Measurements from ENCODE around the gene LRP1B. TPM values are rescaled to one million over a fixed set of nuclear protein-coding genes. Genes with fewer than 3 reads are reported as not detected.

The LRP1B gene
- total RNA-seq, 1 donor from 2014 or later: 0.25 TPM

DNA sequence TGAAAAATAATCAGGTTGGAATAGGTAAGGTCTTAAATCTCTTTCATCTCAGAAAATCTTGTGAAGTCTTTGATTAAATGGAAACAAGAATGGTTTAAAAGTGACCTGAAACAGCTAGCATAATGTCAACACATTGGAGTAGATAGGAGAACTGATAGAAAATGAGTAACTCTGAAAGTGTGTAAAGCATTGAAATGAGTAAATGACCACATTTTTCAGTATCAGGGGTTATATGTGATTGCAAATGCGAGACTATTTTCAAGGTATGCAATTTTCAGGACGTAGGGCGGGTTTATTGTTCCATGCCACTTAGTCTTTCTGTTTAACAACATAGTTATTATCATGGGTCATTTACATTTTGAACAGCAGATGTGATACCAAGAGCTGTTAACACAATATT is 1383.2 kb downstream of the LRP1B start:
- H3K27me3 Mint-ChIP-seq (ENCODE audit: low read depth): no peaks in the 10 kb centered on the region

GRCh38 chr2:140747090-140747489 is 1383.7 kb downstream of the LRP1B start:
- DNase-seq (ENCODE audit: low spot score): no peak
- H3K4me3 Mint-ChIP-seq (ENCODE audit: unreplicated experiment): no peak overlapping the region
- TF ChIP-seq CTCF (IDR thresholded peaks at IDR 0.05): no peak
- no peak overlapping the region for H3K27ac Mint-ChIP-seq (ENCODE audit: unreplicated experiment)
- no peaks in the 10 kb centered on the region for H3K36me3 Mint-ChIP-seq (ENCODE audit: low read depth)
- H3K27me3 Mint-ChIP-seq (ENCODE audit: low read depth): no peaks in the 10 kb centered on the region
- no peaks in the 10 kb centered on the region for H3K4me1 Mint-ChIP-seq (ENCODE audit: low read depth)
- H3K9me3 Mint-ChIP-seq (ENCODE audit: low read depth): no peaks in the 10 kb centered on the region

More for the DNA sequence above, 1383.2 kb downstream of the LRP1B start:
- no peak for DNase-seq (ENCODE audit: low spot score)
- H3K27ac Mint-ChIP-seq (ENCODE audit: unreplicated experiment): no peak overlapping the region
- H3K9me3 Mint-ChIP-seq (ENCODE audit: low read depth): no peaks in the 10 kb centered on the region
- H3K4me3 Mint-ChIP-seq (ENCODE audit: unreplicated experiment): no peak overlapping the region
- H3K36me3 Mint-ChIP-seq (ENCODE audit: low read depth): no peaks in the 10 kb centered on the region
- TF ChIP-seq CTCF (IDR thresholded peaks at IDR 0.05): no peak
- H3K4me1 Mint-ChIP-seq (ENCODE audit: low read depth): no peaks in the 10 kb centered on the region

DNA sequence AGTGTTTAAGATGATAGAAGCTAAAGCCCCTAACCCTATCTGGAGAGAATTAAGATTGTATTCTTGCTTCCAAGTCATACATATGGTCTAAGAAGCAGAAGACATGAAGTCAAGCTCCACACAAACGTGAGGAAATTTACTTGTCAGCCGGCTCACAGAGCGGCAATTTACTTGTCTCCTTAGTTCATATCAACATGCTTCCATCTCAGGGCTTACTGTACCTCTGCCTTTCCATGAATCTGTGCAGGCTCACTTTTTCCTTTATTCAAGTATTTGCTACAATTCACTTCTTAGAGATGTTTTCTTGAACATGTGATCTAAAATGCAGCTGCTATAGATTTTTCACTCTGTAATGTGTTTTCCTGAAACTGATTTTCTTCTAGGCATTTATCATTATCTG is 1386.4 kb downstream of the LRP1B start:
- no peaks in the 10 kb centered on the region for H3K4me1 Mint-ChIP-seq (ENCODE audit: low read depth)

DNA sequence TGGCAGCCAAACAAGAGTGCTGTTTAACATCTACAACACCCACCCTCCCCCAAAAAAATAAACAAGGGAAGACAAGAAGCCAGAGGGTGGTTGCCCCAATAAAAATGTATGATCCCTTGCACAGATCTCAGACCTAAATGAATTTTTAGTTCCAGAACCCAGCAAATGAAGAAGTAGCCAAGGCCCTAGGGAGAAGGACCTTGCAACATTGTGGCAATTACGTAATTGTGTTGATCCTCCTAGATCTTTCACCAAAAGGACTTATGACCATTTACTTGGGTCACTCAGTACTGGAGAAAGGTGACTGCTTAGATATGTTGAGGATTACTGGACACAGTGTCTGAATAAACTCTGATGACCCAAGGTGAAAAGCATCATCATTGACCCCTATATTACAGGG is 1393.8 kb downstream of the LRP1B start:
- peaks cover 20% of the 10 kb centered on the region for H3K9me3 Mint-ChIP-seq (ENCODE audit: low read depth)
- no peaks in the 10 kb centered on the region for H3K36me3 Mint-ChIP-seq (ENCODE audit: low read depth)
- no peak overlapping the region for H3K4me3 Mint-ChIP-seq (ENCODE audit: unreplicated experiment)
- no peak for DNase-seq (ENCODE audit: low spot score)
- no peak overlapping the region for H3K27ac Mint-ChIP-seq (ENCODE audit: unreplicated experiment)
- TF ChIP-seq CTCF (IDR thresholded peaks at IDR 0.05): no peak
- H3K4me1 Mint-ChIP-seq (ENCODE audit: low read depth): no peaks in the 10 kb centered on the region
- H3K27me3 Mint-ChIP-seq (ENCODE audit: low read depth): no peaks in the 10 kb centered on the region

More for the DNA sequence above, 1386.4 kb downstream of the LRP1B start:
- no peak overlapping the region for H3K4me3 Mint-ChIP-seq (ENCODE audit: unreplicated experiment)
- no peaks in the 10 kb centered on the region for H3K36me3 Mint-ChIP-seq (ENCODE audit: low read depth)
- H3K27me3 Mint-ChIP-seq (ENCODE audit: low read depth): no peaks in the 10 kb centered on the region
- no peak overlapping the region for H3K27ac Mint-ChIP-seq (ENCODE audit: unreplicated experiment)
- H3K9me3 Mint-ChIP-seq (ENCODE audit: low read depth): peaks cover 11% of the 10 kb centered on the region
- DNase-seq (ENCODE audit: low spot score): no peak
- TF ChIP-seq CTCF (IDR thresholded peaks at IDR 0.05): no peak

- peaks cover 11% of the 10 kb centered on the region for H3K9me3 Mint-ChIP-seq (ENCODE audit: low read depth)
- no peak for TF ChIP-seq CTCF (IDR thresholded peaks at IDR 0.05)
- H3K4me3 Mint-ChIP-seq (ENCODE audit: unreplicated experiment): no peak overlapping the region
- H3K27ac Mint-ChIP-seq (ENCODE audit: unreplicated experiment): no peak overlapping the region
- H3K27me3 Mint-ChIP-seq (ENCODE audit: low read depth): no peaks in the 10 kb centered on the region
- H3K36me3 Mint-ChIP-seq (ENCODE audit: low read depth): no peaks in the 10 kb centered on the region
- DNase-seq (ENCODE audit: low spot score): no peak
- no peaks in the 10 kb centered on the region for H3K4me1 Mint-ChIP-seq (ENCODE audit: low read depth)
Measured at GRCh38 chr2:140734992-140735391, 1395.8 kb downstream of the LRP1B start.
